Inflammatory macrophage treated with lipopolysaccharide for 1 hour (primary cell): ENCODE data around the gene PHF21B.
"Not testable (repeated sequence)": the region's sequence is repeated elsewhere in the genome, so short reads cannot be mapped to it uniquely, and the experiment has no call there.

Experiments used
- DNase-seq, 2 donors: peaks; one replicate each; pipeline ENCODE4 v3.0.0-alpha.2; 2020 to 2022

Gene PHF21B

DNA sequence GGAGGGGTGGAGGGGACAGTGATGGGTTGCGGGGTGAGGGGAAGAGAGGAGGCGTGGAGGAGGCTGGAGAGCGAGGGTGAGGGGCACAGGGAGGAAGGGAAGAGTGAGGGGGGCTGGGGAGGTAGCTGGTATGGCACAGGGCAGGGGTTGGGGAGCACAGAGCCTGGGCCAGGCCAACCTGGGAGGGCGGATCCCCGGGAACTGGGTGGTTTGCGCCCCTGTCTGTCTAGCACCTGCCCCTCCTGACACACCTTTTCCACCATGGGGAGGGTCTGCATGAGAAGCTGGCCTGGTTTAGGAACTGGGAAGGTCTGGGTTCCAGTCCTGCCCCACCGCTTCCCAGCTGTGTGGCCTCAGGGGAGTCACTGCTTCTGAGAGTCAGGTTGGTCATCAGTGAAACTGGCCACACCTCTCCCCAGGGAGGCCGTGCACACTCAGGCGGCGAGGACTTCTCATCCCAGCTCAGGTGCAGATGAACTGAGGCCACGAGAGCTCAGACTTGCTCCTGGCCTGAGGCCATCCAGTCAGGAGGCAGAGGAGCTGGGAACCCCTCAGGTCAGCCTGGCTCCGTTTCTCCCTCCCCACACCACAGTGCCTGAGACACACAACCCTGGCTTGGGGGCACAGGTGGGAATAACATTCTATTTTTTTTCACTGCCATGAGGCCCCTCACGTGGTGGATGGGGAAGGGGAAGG, 95.6 kb downstream of the PHF21B start:
- DNase-seq = no peak

DNA sequence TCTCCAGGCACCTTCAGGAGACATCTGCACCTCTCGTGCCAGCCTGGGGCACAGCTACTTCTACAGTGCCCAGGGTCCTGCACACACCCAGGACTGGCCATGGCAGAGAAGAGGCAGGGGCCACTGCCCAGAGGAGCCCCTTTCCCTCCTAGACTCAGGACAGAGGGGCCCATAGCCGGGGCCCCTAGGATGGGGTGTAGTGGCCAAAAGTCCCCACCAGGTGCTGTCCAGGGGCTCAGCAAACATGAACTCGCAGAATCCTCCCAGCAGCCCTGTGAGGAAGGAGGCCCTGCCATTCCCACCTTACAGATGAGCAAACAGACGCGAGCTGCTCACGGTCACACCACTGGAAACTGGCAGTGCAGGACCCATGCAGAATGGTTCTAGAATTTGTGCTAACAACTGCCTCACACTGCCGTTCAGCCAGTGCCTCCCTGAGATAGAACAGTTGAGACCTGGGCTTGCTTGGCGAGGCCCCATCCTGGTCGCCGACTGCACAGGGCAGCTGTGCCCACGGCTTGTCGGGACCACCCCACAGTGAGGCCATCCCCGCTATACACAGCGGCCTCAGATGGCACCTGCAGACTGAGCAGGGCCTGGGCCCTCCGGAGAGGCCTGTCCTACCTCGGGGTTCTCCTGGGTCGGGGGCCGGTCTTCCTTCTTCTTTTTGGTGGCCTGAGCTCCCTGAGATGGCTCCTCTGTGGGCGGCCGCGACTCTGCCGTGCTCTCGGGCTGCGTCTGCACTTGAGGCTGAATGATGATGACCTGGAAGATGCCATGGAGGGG, 96.4 kb downstream of the PHF21B start:
- DNase-seq = no peak

DNA sequence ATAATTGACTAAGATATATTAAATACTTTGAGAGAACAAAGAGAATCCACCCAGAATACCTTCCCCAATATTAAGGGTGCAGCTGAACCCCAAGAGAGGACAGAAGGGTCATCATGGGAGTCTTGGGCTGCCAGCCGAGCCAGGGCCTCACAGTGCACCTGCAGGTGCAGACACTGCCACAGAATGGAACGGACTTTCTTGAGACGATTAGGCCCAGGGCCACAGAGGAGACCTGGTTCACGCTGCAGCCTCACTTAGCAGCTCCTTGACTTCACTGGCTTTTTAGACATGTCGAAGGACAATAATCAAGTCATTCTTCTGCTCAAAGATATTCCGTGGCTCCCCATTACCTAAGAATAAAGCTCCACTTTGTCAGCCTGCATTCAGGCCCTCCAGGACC, 100.6 kb downstream of the PHF21B start:
- no peak for DNase-seq

DNA sequence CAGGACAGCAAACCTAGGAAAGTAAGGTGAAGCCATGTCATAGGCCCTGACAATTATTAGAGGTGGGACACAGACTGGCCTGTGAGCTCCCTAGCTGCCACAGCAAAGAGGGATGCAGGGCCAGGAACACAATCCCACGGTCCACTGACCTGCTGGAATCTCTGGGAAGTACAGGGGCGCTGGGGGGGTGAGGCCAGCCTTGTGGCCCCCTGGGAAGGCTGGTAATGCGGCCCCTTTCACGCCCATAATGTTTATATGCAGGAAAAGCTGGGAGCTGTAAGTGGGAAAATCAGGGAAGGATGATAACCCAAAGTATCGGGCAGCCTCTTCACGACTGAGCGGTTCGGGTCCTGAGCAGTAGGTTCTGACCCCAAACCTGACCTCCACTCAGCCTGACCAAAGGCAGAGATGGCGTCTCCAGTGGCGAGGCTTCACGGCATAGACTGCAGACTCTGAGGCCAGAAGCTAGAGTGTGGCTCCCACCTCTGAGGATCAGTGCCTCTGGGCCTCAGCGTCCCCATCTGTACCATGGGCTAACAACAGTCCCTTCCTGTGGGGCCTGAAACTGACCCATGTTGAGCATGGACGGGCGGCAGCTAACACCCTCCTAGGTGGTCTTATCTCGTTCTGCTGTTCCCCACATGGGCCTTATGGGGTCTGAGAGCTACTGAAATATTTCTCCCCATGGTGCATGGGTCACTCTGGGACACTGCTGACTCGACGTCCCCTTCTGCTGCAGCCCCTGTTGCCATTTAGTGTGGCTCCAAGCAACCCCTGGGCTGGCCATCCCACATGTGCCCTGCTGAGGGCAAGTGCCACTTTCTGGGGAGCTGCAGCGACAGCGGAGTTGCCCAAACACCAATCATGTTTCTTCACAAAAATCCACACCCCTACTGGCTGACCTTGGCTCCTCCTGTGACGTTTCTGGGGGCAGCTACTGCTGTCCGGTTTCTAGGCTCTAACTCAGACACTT, 101.8 kb downstream of the PHF21B start:
- DNase-seq = no peak

DNA sequence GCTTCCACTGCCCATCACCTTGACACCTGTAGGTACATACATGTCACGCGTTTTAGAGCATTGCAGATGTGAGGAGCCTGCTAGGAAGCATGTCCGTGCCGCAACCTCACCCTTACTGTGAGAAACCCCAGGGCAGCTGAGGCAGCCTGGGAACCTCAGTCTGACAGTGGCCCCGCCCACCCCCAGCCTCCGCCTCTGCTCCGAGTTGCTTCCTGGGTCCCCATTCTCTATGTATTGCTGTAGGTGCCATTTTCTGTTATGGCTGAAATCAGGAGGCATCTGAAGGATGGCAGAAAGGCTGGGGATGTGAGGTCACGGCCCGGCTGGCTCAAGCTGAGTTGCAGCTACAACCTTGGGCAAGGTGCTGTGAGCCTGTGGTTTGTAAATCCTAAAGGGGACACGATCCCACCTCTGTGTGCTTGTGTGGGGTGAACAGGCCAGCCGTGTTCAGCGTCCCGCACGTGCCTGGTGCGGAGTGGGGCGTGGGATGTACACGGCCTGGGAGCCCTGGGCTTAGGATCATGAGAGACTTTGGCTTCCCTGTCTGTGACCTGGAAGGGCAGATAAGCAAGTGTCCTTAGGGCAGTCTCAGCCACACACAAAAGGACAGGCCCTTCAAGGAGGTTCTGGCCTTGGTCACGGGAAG, 102.7 kb downstream of the PHF21B start:
- no peak for DNase-seq

DNA sequence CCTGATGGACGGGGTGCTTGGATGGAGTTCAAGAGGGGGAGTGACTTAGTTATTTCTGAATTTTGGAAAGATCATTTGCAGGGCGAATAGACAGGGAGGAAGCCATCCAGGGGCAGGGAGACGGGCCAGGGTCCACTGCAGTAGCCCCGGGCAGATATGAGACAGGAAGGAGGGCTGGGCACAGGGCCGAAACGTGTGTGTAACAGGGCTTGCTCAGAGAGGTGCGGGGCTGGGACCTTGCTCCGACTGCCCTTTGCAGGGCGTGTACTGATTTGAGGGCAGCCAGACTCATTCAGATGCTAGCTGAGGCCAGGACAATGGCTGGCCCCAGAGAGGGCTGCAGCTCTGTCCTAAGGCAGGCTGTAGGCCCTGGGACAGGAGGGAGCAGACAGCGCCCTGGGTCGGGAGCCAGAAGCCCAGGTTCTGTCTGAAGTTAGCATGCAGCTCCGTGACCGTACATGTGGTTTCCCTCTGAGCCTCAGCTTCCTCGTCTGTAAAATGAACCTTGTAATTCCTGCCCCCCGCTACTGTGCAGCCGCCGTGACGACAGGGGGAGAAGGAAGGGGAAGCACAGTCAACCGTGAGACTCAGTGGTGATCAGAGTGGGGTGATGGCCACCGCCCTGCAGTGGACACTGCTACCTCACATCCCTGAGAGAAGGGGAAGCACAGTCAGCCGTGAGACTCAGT, 103.4 kb downstream of the PHF21B start:
- DNase-seq = no peak

DNA sequence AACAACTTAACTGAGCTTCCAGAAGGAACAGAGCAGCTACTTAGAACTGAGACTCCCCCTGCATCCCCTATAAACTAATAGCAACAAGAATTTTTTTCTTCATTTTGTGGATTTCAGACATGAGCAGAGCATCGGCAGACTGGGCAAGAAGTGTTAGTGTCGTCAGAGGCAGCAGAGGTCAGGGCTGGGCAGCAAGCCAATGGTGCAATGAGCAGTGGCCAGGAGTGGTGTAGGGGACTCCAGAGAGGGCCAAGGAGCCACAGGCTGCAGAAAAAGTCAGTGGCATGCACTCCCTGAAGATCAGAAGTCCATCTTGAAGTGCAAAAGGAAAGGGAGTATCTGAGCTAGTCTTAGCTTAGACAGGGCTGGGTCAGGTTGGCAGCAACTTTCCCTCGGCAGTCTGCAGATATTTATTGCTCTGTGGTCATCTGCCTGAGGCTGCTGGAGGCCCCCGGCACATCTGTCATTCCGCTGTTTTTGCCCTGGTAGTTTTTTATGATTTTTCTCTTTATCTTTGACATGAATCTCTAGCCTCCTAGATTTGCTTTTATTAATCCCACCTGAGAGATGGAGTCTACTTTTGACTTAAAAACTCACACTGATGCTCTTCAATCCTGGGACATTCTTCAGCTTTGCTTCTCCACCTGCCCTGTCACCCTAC, 105.2 kb downstream of the PHF21B start:
- not testable (repeated sequence) for DNase-seq

DNA sequence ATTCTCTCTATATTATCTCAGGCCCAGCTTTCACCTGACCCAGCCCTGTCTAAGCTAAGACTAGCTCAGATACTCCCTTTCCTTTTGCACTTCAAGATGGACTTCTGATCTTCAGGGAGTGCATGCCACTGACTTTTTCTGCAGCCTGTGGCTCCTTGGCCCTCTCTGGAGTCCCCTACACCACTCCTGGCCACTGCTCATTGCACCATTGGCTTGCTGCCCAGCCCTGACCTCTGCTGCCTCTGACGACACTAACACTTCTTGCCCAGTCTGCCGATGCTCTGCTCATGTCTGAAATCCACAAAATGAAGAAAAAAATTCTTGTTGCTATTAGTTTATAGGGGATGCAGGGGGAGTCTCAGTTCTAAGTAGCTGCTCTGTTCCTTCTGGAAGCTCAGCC, 106.6 kb downstream of the PHF21B start:
- not testable (repeated sequence) for DNase-seq

DNA sequence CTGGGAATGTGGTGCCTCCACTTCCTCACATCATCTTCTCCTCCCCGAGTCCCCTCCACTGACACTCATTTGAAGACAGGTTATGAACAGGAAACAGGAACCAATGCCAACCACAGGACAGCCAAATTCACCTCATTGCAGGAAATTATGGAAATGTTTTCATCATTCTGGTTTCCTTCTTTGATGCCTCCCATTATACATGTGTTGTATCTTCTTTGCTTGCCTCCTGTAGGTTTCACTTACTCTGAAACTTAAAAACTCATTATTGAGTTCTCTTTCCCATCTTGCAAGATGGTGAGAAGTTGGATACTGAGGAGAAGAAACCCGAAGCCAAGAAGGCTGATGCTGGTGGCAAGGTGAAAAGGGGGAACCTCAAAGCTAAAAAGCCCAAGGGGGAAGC, 108.5 kb downstream of the PHF21B start:
- DNase-seq = no peak

DNA sequence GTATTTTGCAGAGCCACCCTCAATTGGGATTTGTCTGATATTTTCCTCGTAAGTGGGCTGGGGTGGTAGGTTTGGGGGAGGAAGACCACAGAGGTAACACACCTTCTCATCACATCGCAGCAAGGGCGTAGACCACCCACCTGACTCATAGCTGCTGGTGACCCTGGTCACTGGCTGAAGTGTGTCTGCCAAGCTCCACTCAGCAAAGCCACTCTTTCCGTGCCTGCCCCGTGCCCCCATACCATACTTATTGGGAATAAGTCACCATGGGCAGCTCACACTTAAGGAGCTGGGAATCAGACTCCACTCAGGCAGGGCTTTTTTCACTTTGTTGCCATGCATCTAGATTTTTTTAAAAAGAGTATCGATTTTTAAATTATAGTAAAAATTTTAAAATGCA, 111.6 kb downstream of the PHF21B start:
- DNase-seq = no peak

DNA sequence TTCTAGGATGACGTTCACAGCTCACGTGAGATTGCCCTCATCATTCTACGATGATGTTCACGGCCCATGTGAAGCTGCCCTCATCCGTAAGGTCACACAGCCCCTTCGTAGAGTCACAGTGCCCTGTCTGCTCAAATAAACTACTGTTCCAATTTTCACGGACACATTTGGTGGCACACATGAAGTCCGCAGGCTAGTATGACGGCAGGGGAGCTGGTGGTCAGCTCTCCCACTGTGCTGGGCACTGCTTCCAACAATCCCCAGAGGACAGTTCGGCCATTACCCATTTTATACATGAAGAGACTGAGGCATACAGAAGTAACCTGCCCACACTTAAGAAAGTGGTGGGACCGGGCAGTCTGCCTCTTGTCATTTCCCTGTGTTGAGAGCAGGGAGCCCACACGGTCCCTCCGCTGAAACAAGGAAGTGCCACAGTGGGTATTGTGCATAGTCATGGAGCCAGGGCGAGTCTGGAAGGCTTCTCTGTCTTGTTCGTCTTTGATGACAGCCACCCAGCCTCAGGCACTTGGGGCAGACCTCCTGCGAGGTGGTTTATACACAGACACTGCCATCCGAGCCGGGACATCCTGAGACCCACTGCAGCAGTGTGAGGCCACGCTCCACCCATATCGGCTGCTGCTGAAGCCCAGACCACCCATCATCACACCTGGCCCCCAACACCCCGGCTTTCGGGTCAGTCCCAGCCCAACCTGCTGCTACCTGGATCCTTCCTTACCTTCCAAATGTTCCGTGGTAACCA, 114.3 kb downstream of the PHF21B start:
- no peak for DNase-seq

- no peak for DNase-seq
Measured at GRCh38 chr22:44894782-44895181, 115.0 kb downstream of the PHF21B start.

- DNase-seq = no peak
Measured at GRCh38 chr22:44894321-44894720, 115.5 kb downstream of the PHF21B start.

DNA sequence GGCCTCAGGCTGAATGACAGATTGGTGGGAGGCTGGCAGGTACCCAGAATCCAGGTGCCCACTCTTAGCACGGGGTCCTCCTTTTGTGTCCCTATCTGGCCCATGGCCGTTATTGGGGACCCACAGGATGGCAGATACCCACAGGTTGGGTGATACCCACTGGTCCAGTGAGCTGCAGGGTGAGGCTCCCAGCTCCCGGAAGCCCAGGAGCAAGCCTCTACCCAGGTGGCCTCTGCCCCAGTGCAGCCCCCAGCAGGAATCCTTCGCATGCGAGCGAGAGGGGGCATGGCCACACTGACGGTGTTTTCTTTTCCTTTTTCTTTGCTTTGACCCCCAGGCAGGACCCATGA, 116.1 kb downstream of the PHF21B start:
- no peak for DNase-seq

DNA sequence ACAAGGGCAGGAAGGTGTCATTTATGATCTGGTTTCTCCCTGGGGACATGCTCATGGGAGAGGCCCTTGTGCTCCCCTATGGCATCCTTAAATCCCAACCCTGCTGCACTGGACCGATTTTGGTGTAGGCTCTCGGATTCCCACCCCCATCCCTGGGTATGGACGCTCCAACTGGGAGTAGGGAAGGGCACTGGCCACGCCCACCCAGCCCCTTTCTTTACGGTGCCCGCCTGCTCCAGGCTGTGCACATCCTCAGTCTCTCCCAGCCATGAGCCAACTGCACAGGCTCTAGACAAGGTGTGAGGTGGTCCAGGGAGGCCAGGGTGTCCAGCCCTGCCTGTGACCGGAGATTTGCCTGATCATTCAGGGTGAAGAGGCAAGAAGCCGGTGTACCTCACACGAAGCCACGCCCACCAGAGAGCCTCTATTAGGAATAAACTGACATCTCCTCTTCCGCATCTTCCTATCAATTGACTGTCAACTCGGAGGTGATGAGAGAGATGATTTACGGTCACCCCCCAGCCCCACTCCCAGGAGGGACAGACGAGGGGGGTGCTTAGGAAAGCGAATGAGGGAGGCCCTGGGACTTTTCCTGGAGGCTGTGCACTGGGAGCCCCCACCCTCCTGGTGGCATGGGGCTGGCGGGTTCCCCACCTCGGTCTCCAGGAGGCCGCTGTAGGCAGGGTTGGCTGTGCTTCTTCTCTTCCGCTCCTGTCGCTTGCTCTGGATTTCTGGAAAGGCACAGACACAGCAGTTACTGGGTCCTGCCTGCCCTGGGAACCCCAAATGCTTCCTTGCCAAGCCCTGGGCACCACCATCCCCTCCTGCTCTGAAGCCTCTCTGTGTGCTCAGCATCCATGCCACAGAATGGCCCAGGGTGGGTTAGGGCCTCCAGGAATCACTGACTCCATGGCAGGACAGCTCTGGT, 116.7 kb downstream of the PHF21B start:
- DNase-seq = no peak

DNA sequence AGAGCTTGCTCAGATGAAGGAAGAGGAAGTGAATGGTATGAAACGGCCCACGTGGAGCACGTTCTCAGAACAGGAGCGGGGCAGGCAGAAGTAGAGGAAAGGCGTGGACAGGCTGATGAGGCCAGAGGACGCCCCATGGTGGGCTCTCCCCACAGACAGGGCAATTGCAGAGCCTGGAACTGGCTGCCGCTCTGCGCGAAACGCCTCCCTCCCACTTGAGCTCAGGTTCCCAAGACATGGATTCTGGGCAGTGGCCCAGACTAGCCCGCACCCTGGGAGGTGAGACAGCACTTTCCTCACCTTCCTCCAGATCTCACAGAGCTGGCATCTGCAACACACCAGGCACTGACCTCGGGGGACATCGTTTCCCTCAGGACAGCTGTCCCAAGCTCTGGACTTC, 117.6 kb downstream of the PHF21B start:
- DNase-seq = no peak

DNA sequence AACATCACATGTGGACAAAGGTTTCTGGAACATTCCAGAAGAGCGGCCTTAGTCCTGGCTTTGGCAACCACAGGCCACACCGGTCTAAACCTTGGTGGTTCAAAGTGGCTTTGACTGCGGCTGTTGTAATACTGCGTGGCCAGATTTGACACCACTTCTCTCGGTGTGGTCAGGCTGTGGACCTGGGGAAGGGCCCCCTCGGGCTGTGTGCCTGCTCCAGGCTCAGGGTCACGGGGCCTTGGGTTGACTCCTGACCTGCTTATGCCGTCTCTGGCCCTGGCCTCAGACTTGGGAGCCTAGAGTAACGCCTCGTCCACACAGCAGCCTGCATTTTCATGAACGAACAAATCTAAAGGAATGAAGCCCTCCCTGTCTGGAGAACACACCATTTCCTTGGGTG, 118.0 kb downstream of the PHF21B start:
- no peak for DNase-seq

DNA sequence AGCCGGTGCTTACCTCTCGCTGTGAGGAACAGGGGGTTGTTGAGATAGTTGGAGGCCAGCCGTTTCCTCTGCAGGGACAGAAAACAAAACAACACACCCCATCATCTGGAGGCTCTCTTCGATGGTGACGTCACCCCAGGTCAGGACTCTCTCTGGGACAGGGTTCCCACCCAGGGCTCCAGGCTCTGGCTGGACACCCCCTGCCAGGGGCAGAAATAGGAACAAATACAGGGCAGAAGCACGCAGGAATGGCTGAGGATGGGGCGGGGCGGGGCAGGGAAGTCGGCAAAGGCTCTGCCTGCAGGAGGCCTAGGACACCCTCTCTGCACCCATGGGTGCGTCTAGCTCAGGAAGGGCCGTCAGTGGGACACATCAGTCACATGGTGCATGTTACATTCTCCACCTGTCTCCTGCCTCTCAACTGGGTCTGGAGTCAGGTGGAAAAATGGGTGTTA, 118.5 kb downstream of the PHF21B start:
- no peak for DNase-seq

- DNase-seq = no peak
Measured at GRCh38 chr22:44890416-44891292, 119.2 kb downstream of the PHF21B start.
